ENCODE measurements around the gene PRKCA.

DNA sequence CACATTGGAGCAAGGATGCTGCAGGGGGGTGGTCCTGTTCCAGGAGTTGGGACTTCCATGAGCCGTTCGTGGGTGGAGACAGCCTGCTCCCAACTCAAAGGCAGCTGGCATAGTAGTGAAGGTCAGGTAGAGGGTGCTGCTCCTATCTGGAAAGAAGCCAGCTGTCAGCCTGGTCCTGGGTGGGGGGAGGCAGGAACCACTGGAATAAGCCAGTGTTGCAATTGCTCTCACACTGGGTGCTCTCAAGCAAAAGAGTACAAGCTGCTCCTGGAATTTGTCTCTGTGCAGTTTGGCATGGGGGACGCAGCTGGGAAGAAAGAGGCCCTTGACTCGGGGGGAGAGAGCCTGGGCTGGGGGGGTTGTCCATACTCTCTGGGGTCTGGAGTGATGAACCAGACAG, 541.2 kb downstream of the PRKCA start:
- TF ChIP-seq EP300 (IDR thresholded peaks at IDR 0.05) (no peak), CTCF (IDR thresholded peaks at IDR 0.05) (no peak), POLR2A (IDR thresholded peaks at IDR 0.05) (no peak)

Measured in gastroesophageal sphincter (tissue), 3 donors.